Cardiac fibroblast (primary cell): ENCODE data around the gene RAB11FIP4.

Experiments used
- DNase-seq, 2 donors: peaks; one replicate each; pipeline versions ENCODE4 v3.0.0 to v3.0.0-alpha.2; 2010; ENCODE audit warnings: low read depth in 2 of 2
- H3K4me3 ChIP-seq, 2 donors: replicated peaks in 1 of 2; 1 replicate in 1 of 2; 2 replicates in 1 of 2; pipeline ENCODE4 v1.5.1; 2011; ENCODE audit warnings: low read depth in 2 of 2, low read length in 2 of 2, mild to moderate bottlenecking in 2 of 2, moderate library complexity in 1 of 2
- CTCF ChIP-seq: IDR thresholded peaks from one replicate; pipeline ENCODE4 v1.5.1; 2011; ENCODE audit warnings: low read depth, mild to moderate bottlenecking, low read length, inconsistent platforms

RAB11FIP4 gene

GRCh38 chr17:31544186-31544585 is 152.7 kb downstream of the RAB11FIP4 start:
- no peak for TF ChIP-seq CTCF
- H3K4me3 ChIP-seq: no peak overlapping the region
- DNase-seq: no peak

GRCh38 chr17:31546650-31547049 is 155.2 kb downstream of the RAB11FIP4 start:
- no peak for TF ChIP-seq CTCF
- no peak overlapping the region for H3K4me3 ChIP-seq
- DNase-seq: no peak

- DNase-seq: no peak
- peak overlapping the region; percentile 73 to 83 for H3K4me3 ChIP-seq
- no peak for TF ChIP-seq CTCF
Measured at GRCh38 chr17:31548709-31549108, 157.2 kb downstream of the RAB11FIP4 start.

- peak overlapping the region; percentile 73 to 83 for H3K4me3 ChIP-seq
- no peak for DNase-seq
- no peak for TF ChIP-seq CTCF
Measured at GRCh38 chr17:31549121-31549524, 157.6 kb downstream of the RAB11FIP4 start.

- peak overlapping the region; percentile 73 to 83 for H3K4me3 ChIP-seq
- DNase-seq: peak; percentile 96
- TF ChIP-seq CTCF: no peak
Measured at GRCh38 chr17:31549525-31550388, 158.3 kb downstream of the RAB11FIP4 start.

GRCh38 chr17:31550389-31551056 is 159.0 kb downstream of the RAB11FIP4 start:
- TF ChIP-seq CTCF: no peak
- DNase-seq: peak in 1 of 2 donors; percentile 30
- peak overlapping the region; percentile 45 to 83 for H3K4me3 ChIP-seq
